ENCODE data around the gene URI1. TPM values are rescaled to one million over a fixed set of nuclear protein-coding genes. Genes with fewer than 3 reads are reported as not detected.

URI1 gene, protein sequence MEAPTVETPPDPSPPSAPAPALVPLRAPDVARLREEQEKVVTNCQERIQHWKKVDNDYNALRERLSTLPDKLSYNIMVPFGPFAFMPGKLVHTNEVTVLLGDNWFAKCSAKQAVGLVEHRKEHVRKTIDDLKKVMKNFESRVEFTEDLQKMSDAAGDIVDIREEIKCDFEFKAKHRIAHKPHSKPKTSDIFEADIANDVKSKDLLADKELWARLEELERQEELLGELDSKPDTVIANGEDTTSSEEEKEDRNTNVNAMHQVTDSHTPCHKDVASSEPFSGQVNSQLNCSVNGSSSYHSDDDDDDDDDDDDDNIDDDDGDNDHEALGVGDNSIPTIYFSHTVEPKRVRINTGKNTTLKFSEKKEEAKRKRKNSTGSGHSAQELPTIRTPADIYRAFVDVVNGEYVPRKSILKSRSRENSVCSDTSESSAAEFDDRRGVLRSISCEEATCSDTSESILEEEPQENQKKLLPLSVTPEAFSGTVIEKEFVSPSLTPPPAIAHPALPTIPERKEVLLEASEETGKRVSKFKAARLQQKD
- total RNA-seq: 22.5 and 46.4 TPM in 2 replicates

DNA sequence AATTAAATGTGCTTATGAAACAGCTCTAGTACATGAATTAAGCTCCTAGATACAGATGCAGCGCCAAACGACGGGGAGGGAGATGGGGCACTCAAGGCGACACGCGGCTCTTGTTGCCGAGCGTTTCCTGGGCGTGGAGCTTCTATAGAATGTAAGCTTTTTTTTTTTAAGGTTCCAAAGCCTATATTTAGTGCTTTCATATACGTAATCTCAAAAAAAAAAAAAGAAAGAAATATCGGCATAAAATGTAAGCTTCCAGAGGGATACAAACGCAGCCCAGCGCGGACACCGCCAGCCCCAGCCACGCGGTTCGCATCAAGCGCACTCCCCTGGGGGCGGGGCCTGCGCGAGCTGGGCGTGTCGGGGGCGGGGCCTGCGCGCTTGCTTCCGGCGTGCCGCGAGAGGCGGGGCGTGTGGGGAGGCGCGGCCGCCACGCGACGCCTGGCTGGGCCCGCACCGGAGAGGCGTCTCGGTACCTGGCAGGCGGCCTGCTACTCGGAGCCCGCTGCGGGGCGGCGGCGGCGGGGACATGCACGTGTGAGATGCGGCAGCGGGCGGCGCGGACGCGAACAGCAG, at the start of gene URI1:
Gene URI1 (plus strand): TSS at position 412 of the 576 bp plus-strand sequence. CDS start 309 bp downstream, outside the sequence.

Other genes starting within 250 kb of the URI1 start
- 11.7 and 22.5 TPM in 2 replicates for gene C19orf12, start 227.0 kb upstream of the URI1 start, total RNA-seq
- gene CCNE1, start 130.2 kb upstream of the URI1 start, total RNA-seq: 4.5 and 12.5 TPM in 2 replicates